OCI-LY1 (cell line): Measurements from ENCODE around the gene PNPT1.

Source experiments
- H2AFZ ChIP-seq: fragments of 200-600 bp; sonication (generic), shearing (Covaris generic); 2 replicates; pipeline ENCODE4 v1.6.0; 2014; ENCODE audit warnings: antibody characterized with exemption, mild to moderate bottlenecking, low read length
- H3F3A ChIP-seq: fragments of 200-600 bp; sonication (generic), shearing (Covaris generic); 2 replicates; pipeline ENCODE4 v1.6.0; 2014; ENCODE audit warnings: mild to moderate bottlenecking, antibody characterized with exemption, low read length, moderate library complexity; ENCODE audit not compliant: insufficient read depth
- H3K27ac ChIP-seq: fragments of 200-600 bp; sonication (generic); 2 replicates; pipeline ENCODE4 v1.5.1; 2014; ENCODE audit warnings: low read length, mixed run types, mild to moderate bottlenecking, low read depth; ENCODE audit not compliant: poor library complexity, severe bottlenecking
- H3K27me3 ChIP-seq: fragments of 200-600 bp; sonication (generic); 2 replicates; pipeline ENCODE4 v1.6.0; 2014; ENCODE audit warnings: antibody characterized with exemption, mild to moderate bottlenecking, low read length, moderate library complexity; ENCODE audit not compliant: insufficient read depth
- H3K36me3 ChIP-seq: fragments of 200-600 bp; sonication (generic); 2 replicates; pipeline ENCODE4 v1.6.1; 2014; ENCODE audit warnings: mild to moderate bottlenecking, antibody characterized with exemption, low read length, moderate library complexity, mixed read lengths; ENCODE audit not compliant: insufficient read depth
- H3K4me1 ChIP-seq: fragments of 200-600 bp; sonication (generic); 2 replicates; pipeline ENCODE4 v1.5.1; 2014; ENCODE audit warnings: mild to moderate bottlenecking, low read length, moderate library complexity; ENCODE audit not compliant: insufficient read depth, severe bottlenecking
- H3K4me2 ChIP-seq: fragments of 200-600 bp; sonication (generic), shearing (Covaris generic); 2 replicates; pipeline ENCODE4 v1.6.1; 2014; ENCODE audit warnings: low read length
- H3K4me3 ChIP-seq: fragments of 200-600 bp; sonication (generic); 2 replicates; pipeline ENCODE4 v1.5.1; 2014; ENCODE audit warnings: low read length, low read depth, mild to moderate bottlenecking, mixed read lengths; ENCODE audit not compliant: poor library complexity, severe bottlenecking
- H3K79me2 ChIP-seq: fragments of 200-600 bp; shearing (Covaris generic); 2 replicates; pipeline ENCODE4 v1.6.1; 2016; ENCODE audit warnings: mixed run types, low read length, mixed read lengths; ENCODE audit not compliant: insufficient read depth
- H3K9ac ChIP-seq: fragments of 200-600 bp; sonication (generic), shearing (Covaris generic); 2 replicates; pipeline ENCODE4 v1.6.1; 2014; ENCODE audit warnings: mild to moderate bottlenecking, low read length, mixed read lengths
- H3K9me2 ChIP-seq: fragments of 200-600 bp; sonication (generic), shearing (Covaris generic); 2 replicates; pipeline ENCODE4 v1.6.1; 2014; ENCODE audit warnings: low read depth, mild to moderate bottlenecking, low read length, mixed read lengths
- H3K9me3 ChIP-seq: fragments of 200-600 bp; shearing (Covaris generic); 2 replicates; pipeline ENCODE4 v1.6.1; 2014; ENCODE audit warnings: low read length, mixed read lengths
- H4K20me1 ChIP-seq: fragments of 200-600 bp; sonication (generic), shearing (Covaris generic); 2 replicates; pipeline ENCODE4 v1.6.0; 2016; ENCODE audit warnings: mild to moderate bottlenecking, low read length; ENCODE audit not compliant: insufficient read depth
- CTCF ChIP-seq: fragments of 200-600 bp; sonication (generic), shearing (Covaris generic); IDR thresholded peaks from 2 replicates; pipeline ENCODE4 v1.5.1; 2017; ENCODE audit warnings: mild to moderate bottlenecking, antibody characterized with exemption, low read length, moderate library complexity, mixed read lengths
- EZH2 ChIP-seq: fragments of 200-600 bp; sonication (generic), shearing (Covaris generic); IDR thresholded peaks from 2 replicates; pipeline ENCODE4 v1.8.0; 2017; ENCODE audit warnings: borderline replicate concordance, mixed run types, mild to moderate bottlenecking, antibody characterized with exemption, low read length, moderate library complexity, mixed read lengths

The PNPT1 gene

GRCh38 chr2:55592130-55592529 is 101.5 kb downstream of the PNPT1 start:
- no peaks in the 10 kb centered on the region for H3K27me3 ChIP-seq
- TF ChIP-seq EZH2: no peak
- no peak for TF ChIP-seq CTCF
- H3K27ac ChIP-seq: no peak overlapping the region
- no peaks in the 10 kb centered on the region for H3F3A ChIP-seq
- H3K36me3 ChIP-seq: peaks cover 56% of the 10 kb centered on the region
- no peaks in the 10 kb centered on the region for H3K9me2 ChIP-seq
- H3K79me2 ChIP-seq: peaks cover 17% of the 10 kb centered on the region; the same call in 1 of the 2 replicates
- no peaks in the 10 kb centered on the region for H3K4me1 ChIP-seq
- no peaks in the 10 kb centered on the region for H4K20me1 ChIP-seq
- no peaks in the 10 kb centered on the region for H3K9me3 ChIP-seq
- H2AFZ ChIP-seq: no peak overlapping the region
- no peak overlapping the region for H3K4me2 ChIP-seq
- H3K9ac ChIP-seq: no peak overlapping the region
- H3K4me3 ChIP-seq: no peak overlapping the region

- TF ChIP-seq CTCF (no peak), EZH2 (no peak)
- no peaks in the 10 kb centered on the region for H4K20me1 ChIP-seq
- peaks cover 51% of the 10 kb centered on the region for H3K36me3 ChIP-seq
- H3K27ac ChIP-seq: no peak overlapping the region
- H3K9me2 ChIP-seq: no peaks in the 10 kb centered on the region
- no peak overlapping the region for H3K4me2 ChIP-seq
- H3K9me3 ChIP-seq: no peaks in the 10 kb centered on the region
- H2AFZ ChIP-seq: no peak overlapping the region
- peaks cover 17% of the 10 kb centered on the region for H3K79me2 ChIP-seq
- H3K4me3 ChIP-seq: no peak overlapping the region
- no peaks in the 10 kb centered on the region for H3F3A ChIP-seq
- H3K9ac ChIP-seq: no peak overlapping the region
- H3K4me1 ChIP-seq: no peaks in the 10 kb centered on the region
- H3K27me3 ChIP-seq: no peaks in the 10 kb centered on the region
Measured at GRCh38 chr2:55590810-55591440, 102.7 kb downstream of the PNPT1 start.

GRCh38 chr2:55585451-55586080 is 108.1 kb downstream of the PNPT1 start:
- Histone ChIP-seq H3K27me3 (no peaks in the 10 kb centered on the region), H3K9ac (no peak overlapping the region), H3K27ac (no peak overlapping the region), H3K79me2 (peaks cover 5% of the 10 kb centered on the region; the same call in 1 of the 2 replicates), H3K4me1 (no peaks in the 10 kb centered on the region), H3K9me3 (no peaks in the 10 kb centered on the region), H3K9me2 (no peaks in the 10 kb centered on the region), H3K4me3 (no peak overlapping the region), H4K20me1 (no peaks in the 10 kb centered on the region), H3K36me3 (peaks cover 74% of the 10 kb centered on the region), H2AFZ (no peak overlapping the region), H3F3A (no peaks in the 10 kb centered on the region; the same call in none of the 2 replicates), H3K4me2 (no peak overlapping the region)
- no peak for TF ChIP-seq EZH2
- no peak for TF ChIP-seq CTCF
